GM21526 (cell line): Measurements from ENCODE around the gene MAN1C1.

Source experiments
- ATAC-seq: cut with Tn5 transposase; IDR thresholded peaks from one replicate; pipeline ENCODE4 v1.9.1; 2021; ENCODE audit warnings: moderate library complexity; ENCODE audit not compliant: unreplicated experiment, low FRiP score

Gene MAN1C1

GRCh38 chr1:25612421-25612820 is 4.2 kb upstream of the MAN1C1 start:
- no peak for ATAC-seq

GRCh38 chr1:25613091-25613490 is 3.5 kb upstream of the MAN1C1 start:
- ATAC-seq, result no peak

GRCh38 chr1:25614501-25615171 is 2.0 kb upstream of the MAN1C1 start:
- ATAC-seq, result no peak

- no peak for ATAC-seq
Measured at GRCh38 chr1:25615172-25615541, 1.4 kb upstream of the MAN1C1 start.

- ATAC-seq, result no peak
Measured at GRCh38 chr1:25615563-25616094, 962 bp upstream of the MAN1C1 start.

GRCh38 chr1:25616987-25617624 is 515 bp downstream of the MAN1C1 start:
- ATAC-seq, result no peak

GRCh38 chr1:25617625-25618432 is 1.2 kb downstream of the MAN1C1 start:
- no peak for ATAC-seq

- ATAC-seq, result no peak
Measured at GRCh38 chr1:25618433-25618808, 1.8 kb downstream of the MAN1C1 start.

GRCh38 chr1:25619101-25619890 is 2.7 kb downstream of the MAN1C1 start:
- ATAC-seq, result no peak

- no peak for ATAC-seq
Measured at GRCh38 chr1:25620211-25620610, 3.6 kb downstream of the MAN1C1 start.

- no peak for ATAC-seq
Measured at GRCh38 chr1:25620701-25621350, 4.2 kb downstream of the MAN1C1 start.

- ATAC-seq, result no peak
Measured at GRCh38 chr1:25621876-25622275, 5.3 kb downstream of the MAN1C1 start.

- ATAC-seq, result no peak
Measured at GRCh38 chr1:25622531-25622930, 5.9 kb downstream of the MAN1C1 start.

GRCh38 chr1:25623007-25623406 is 6.4 kb downstream of the MAN1C1 start:
- ATAC-seq, result no peak

- ATAC-seq, result no peak
Measured at GRCh38 chr1:25623731-25624130, 7.1 kb downstream of the MAN1C1 start.

- ATAC-seq, result no peak
Measured at GRCh38 chr1:25624156-25624555, 7.6 kb downstream of the MAN1C1 start.

GRCh38 chr1:25624604-25625003 is 8.0 kb downstream of the MAN1C1 start:
- ATAC-seq, result no peak

GRCh38 chr1:25626018-25626417 is 9.4 kb downstream of the MAN1C1 start:
- no peak for ATAC-seq

GRCh38 chr1:25628741-25629421 is 12.3 kb downstream of the MAN1C1 start:
- ATAC-seq, result no peak

- ATAC-seq, result no peak
Measured at GRCh38 chr1:25629836-25630235, 13.2 kb downstream of the MAN1C1 start.
